HepG2 (cell line): ENCODE measurements around the gene ABHD10. TPM values are rescaled to one million over a fixed set of nuclear protein-coding genes. Genes with fewer than 3 reads are reported as not detected.

ENCODE experiments used
- ATAC-seq: fragments of 200-7000 bp; cut with Tn5 transposase; 3 replicates; pipeline ENCODE4 v1.9.1; 2020; ENCODE audit warnings: mild to moderate bottlenecking, moderate library complexity
- BruUV-seq: library from RNA; stranded (reverse); fragments of 400-500 nt; replicated peaks from 2 replicates; lab custom pipeline; 2021; lab: Mats Ljungman, UMichigan
- CTCF ChIA-PET: fragments of 300-600 bp; formaldehyde crosslinking; extraction: SDS; loops from one replicate; lab custom pipeline; 2021; ENCODE audit warnings: low total read pairs, inconsistent platforms, low intra/inter-chr PET ratio; lab: Yijun Ruan, JAX
- POLR2A ChIA-PET: fragments of 350-600 bp; sonication (Branson Sonifier 250); formaldehyde crosslinking; loops from one replicate; lab custom pipeline; 2020; ENCODE audit warnings: antibody characterized with exemption, inconsistent platforms; lab: Yijun Ruan, JAX
- DNase-seq: peaks from one replicate; pipeline ENCODE4 v3.0.0-alpha.2; 2015; ENCODE audit warnings: low spot score
- FAIRE-seq: peaks from 3 replicates; lab custom pipeline; 2011; peaks lifted over from hg19 to GRCh38; lab: Jason Lieb, UNC
- H2AFZ ChIP-seq: one replicate; pipeline ENCODE4 v1.6.1; 2011; ENCODE audit warnings: low read length, inconsistent platforms
- H3K27ac ChIP-seq: fragments of 300-600 bp; 3 replicates; pipeline ENCODE4 v1.8.0; 2011; ENCODE audit warnings: mixed run types, mild to moderate bottlenecking, mixed read lengths, low read length, inconsistent platforms; ENCODE audit not compliant: insufficient read depth; ENCODE audit errors: extremely low read length
- H3K27me3 ChIP-seq, 2 experiments: fragments of 200-600 bp in 1 of 2; 2 replicates in 1 of 2; 3 replicates in 1 of 2; pipeline versions ENCODE4 v1.6.0 to v1.8.0; 2011; ENCODE audit warnings: low read length in 2 of 2, mild to moderate bottlenecking in 2 of 2, moderate library complexity in 2 of 2, inconsistent platforms in 1 of 2; ENCODE audit not compliant: insufficient read depth in 2 of 2, control insufficient read depth in 1 of 2
- H3K36me3 ChIP-seq, 2 experiments: fragments of 200-600 bp in 1 of 2; replicated peaks in 1 of 2; 2 replicates in 1 of 2; 3 replicates in 1 of 2; pipeline versions ENCODE4 v1.5.1 to v1.8.0; 2011; ENCODE audit warnings: low read length in 2 of 2, inconsistent platforms in 1 of 2; ENCODE audit not compliant: insufficient read depth in 2 of 2, control insufficient read depth in 1 of 2
- H3K4me1 ChIP-seq: 2 replicates; pipeline ENCODE4 v1.5.1; 2012; ENCODE audit warnings: low read length, inconsistent platforms; ENCODE audit not compliant: insufficient read depth
- H3K4me2 ChIP-seq: 2 replicates; pipeline ENCODE4 v1.6.0; 2011; ENCODE audit warnings: low read depth, low read length, inconsistent platforms
- H3K4me3 ChIP-seq, 3 experiments: fragments of 200-600 bp in 1 of 3; sonication (generic), shearing (Covaris generic) in 1 of 3; replicated peaks in 1 of 3; 2 replicates each; pipeline ENCODE4 v1.5.1; 2011 to 2016; ENCODE audit warnings: low read length in 3 of 3, inconsistent platforms in 2 of 3, low read depth in 2 of 3, mild to moderate bottlenecking in 2 of 3, control low read depth in 1 of 3, mixed read lengths in 1 of 3; ENCODE audit not compliant: insufficient read depth in 1 of 3
- H3K79me2 ChIP-seq: one replicate; pipeline ENCODE4 v1.6.1; 2011; ENCODE audit warnings: low read length, inconsistent platforms; ENCODE audit not compliant: insufficient read depth
- H3K9ac ChIP-seq: 2 replicates; pipeline ENCODE4 v1.6.0; 2011; ENCODE audit warnings: mild to moderate bottlenecking, low read depth, low read length, inconsistent platforms; ENCODE audit not compliant: insufficient read depth
- H3K9me3 ChIP-seq: 2 replicates; pipeline ENCODE4 v1.5.1; 2012; ENCODE audit warnings: mild to moderate bottlenecking, low read length
- H4K20me1 ChIP-seq: 2 replicates; pipeline ENCODE4 v1.6.0; 2011; ENCODE audit warnings: inconsistent platforms, mild to moderate bottlenecking, low read length, moderate library complexity; ENCODE audit not compliant: insufficient read depth
- BRCA1 ChIP-seq: sonication (generic); formaldehyde crosslinking; IDR thresholded peaks from 2 replicates; pipeline ENCODE4 v1.4.0; 2020; ENCODE audit warnings: missing genetic modification reagents
- CBX1 ChIP-seq: IDR thresholded peaks from one replicate; pipeline ENCODE4 v1.6.1; 2016; ENCODE audit warnings: antibody characterized with exemption, low read depth
- CEBPZ ChIP-seq: IDR thresholded peaks from 2 replicates; pipeline ENCODE4 v1.6.1; 2012; ENCODE audit warnings: low read length, improper control_type of control experiment
- GABPB1 ChIP-seq: IDR thresholded peaks from 2 replicates; pipeline ENCODE4 v1.6.1; 2016; ENCODE audit warnings: mild to moderate bottlenecking, missing genetic modification reagents, moderate library complexity, missing compliant biosample characterization
- MLX ChIP-seq: IDR thresholded peaks from 2 replicates; pipeline ENCODE4 v1.6.1; 2016
- NFATC3 ChIP-seq: sonication (generic); formaldehyde crosslinking; IDR thresholded peaks from 2 replicates; pipeline ENCODE4 v1.5.1; 2020; ENCODE audit warnings: mild to moderate bottlenecking, missing genetic modification reagents
- SMARCE1 ChIP-seq: fragments of 450-650 bp; IDR thresholded peaks from 2 replicates; pipeline ENCODE4 v1.6.1; 2017; ENCODE audit warnings: borderline replicate concordance
- ZBTB34 ChIP-seq: sonication (generic); formaldehyde crosslinking; IDR thresholded peaks from 2 replicates; pipeline ENCODE4 v1.8.0; 2022; ENCODE audit warnings: mild to moderate bottlenecking, missing genetic modification reagents
- ZFP36L1 ChIP-seq: sonication (generic); formaldehyde crosslinking; IDR thresholded peaks from 2 replicates; pipeline ENCODE4 v1.8.0; 2022; ENCODE audit warnings: mild to moderate bottlenecking, missing genetic modification reagents, moderate library complexity
- ZFY ChIP-seq: sonication (generic); formaldehyde crosslinking; IDR thresholded peaks from 2 replicates; pipeline ENCODE4 v1.4.0; 2020; ENCODE audit warnings: missing genetic modification reagents
- ZNF337 ChIP-seq: sonication (generic); formaldehyde crosslinking; IDR thresholded peaks from 2 replicates; pipeline ENCODE4 v1.5.1; 2020; ENCODE audit warnings: missing genetic modification reagents, low read depth, mild to moderate bottlenecking, borderline replicate concordance
- ZNF451 ChIP-seq: sonication (generic); formaldehyde crosslinking; IDR thresholded peaks from 2 replicates; pipeline ENCODE4 v1.5.0; 2020; ENCODE audit warnings: mild to moderate bottlenecking, missing genetic modification reagents
- ZNF556 ChIP-seq: sonication (generic); formaldehyde crosslinking; IDR thresholded peaks from 2 replicates; pipeline ENCODE4 v1.4.0; 2020; ENCODE audit warnings: mild to moderate bottlenecking, missing genetic modification reagents, borderline replicate concordance
- ZNF740 ChIP-seq: sonication (generic); formaldehyde crosslinking; IDR thresholded peaks from 2 replicates; pipeline ENCODE4 v1.4.0; 2020; ENCODE audit warnings: missing genetic modification reagents
- ZNF761 ChIP-seq: sonication (generic); formaldehyde crosslinking; conservative IDR thresholded peaks from 2 replicates; pipeline ENCODE4 v1.4.0; 2020; ENCODE audit warnings: mild to moderate bottlenecking, missing genetic modification reagents
- in situ Hi-C: cut with HindIII; loops from 2 replicates; pipeline ENCODE4 v1.10.0; 2017; ENCODE audit warnings: low pct_unique_long_range_greater_than_20kb; ENCODE audit not compliant: extremely low pct_ligation_motif_present
- intact Hi-C: fragments of 100-400 bp; cut with micrococcal nuclease; formaldehyde crosslinking; loops from one replicate; pipeline ENCODE4 v1.10.0; 2022; ENCODE audit not compliant: unreplicated experiment
- polyA plus RNA-seq, 8 experiments: library from polyadenylated mRNA; depleted of rRNA in 3 of 8; stranded (reverse) in 7 of 8; unstranded in 1 of 8; fragments of >200 nt; fragmentation: Illumina TruSeq in 4 of 8; extraction: Trizol in 4 of 8; gene quantifications; 2 replicates each; pipeline versions ENCODE4 v1.2.1 to v1.2.3, GENCODE V29; 2011 to 2016; ENCODE audit warnings: low read depth in 4 of 8, missing spikeins in 1 of 8, mixed read lengths in 1 of 8; ENCODE audit not compliant: insufficient read depth in 1 of 8
- total RNA-seq, 5 experiments: library from RNA; depleted of rRNA; stranded (reverse); fragments of >200 nt; fragmentation: Illumina TruSeq; extraction: Trizol; gene quantifications; 2 replicates each; pipeline ENCODE4 v1.2.3, GENCODE V29; 2016; ENCODE audit warnings: low read depth in 1 of 5

Gene ABHD10
- total and polyA plus RNA-seq, 2 of the 13 experiments (the other 11 are each of a cell fraction or from before 2014, with no cell fraction given), result 22.8 to 50.2 TPM

- no peak for TF ChIP-seq CEBPZ
- TF ChIP-seq BRCA1 (CRISPR knock-in tag), result no peak
- TF ChIP-seq GABPB1 (CRISPR knock-in tag), result no peak
- no peak for TF ChIP-seq NFATC3 (CRISPR knock-in tag)
- no peak for TF ChIP-seq MLX (CRISPR knock-in tag)
- TF ChIP-seq ZNF556, result no peak
These were observed 34.9 kb downstream of the ABHD10 start (continued) for GRCh38 chr3:112013784-112014143.

- Histone ChIP-seq H3K4me2 (no peak overlapping the region), H3K36me3 (no peaks in the 10 kb centered on the region), H3K79me2 (no peaks in the 10 kb centered on the region), H3K4me1 (peaks cover 8% of the 10 kb centered on the region; the same call in 1 of the 2 replicates), H3K4me3 (no peak overlapping the region), H3K9me3 (no peaks in the 10 kb centered on the region), H3K9ac (no peak overlapping the region), H2AFZ (no peak overlapping the region), H3K27me3 (peaks cover 0 to 5% of the 10 kb centered on the region in 2 experiments; a peak in 1 of 5 replicates), H3K27ac (no peak overlapping the region), H4K20me1 (no peaks in the 10 kb centered on the region)
- ChIA-PET POLR2A (no interaction called here), CTCF (no interaction called here)
- no peak for FAIRE-seq
- no peak for TF ChIP-seq ZFP36L1 (CRISPR knock-in tag)
- no peak for TF ChIP-seq SMARCE1
- TF ChIP-seq ZNF761 (CRISPR knock-in tag), result no peak
- TF ChIP-seq MLX (CRISPR knock-in tag), result no peak
- no peak for TF ChIP-seq CBX1
- TF ChIP-seq ZBTB34 (CRISPR knock-in tag), result no peak
- no peak for TF ChIP-seq ZNF451 (CRISPR knock-in tag)
- no peak for TF ChIP-seq ZFY (CRISPR knock-in tag)
- TF ChIP-seq ZNF740 (CRISPR knock-in tag), result no peak
- TF ChIP-seq ZNF337 (CRISPR knock-in tag), result no peak
- intact Hi-C loops, result loop anchor here (10.0 kb wide), 1 partner anchor 442 kb away; no protein-coding TSS in a partner anchor
- BruUV-seq, result no TSS peak
- DNase-seq, result no peak
- in situ Hi-C loops, result no loop called here
- ATAC-seq, result no peak
These were observed 38.3 kb downstream of the ABHD10 start for GRCh38 chr3:112017091-112017490.
